ENCODE results near the gene RGL3. TPM values are rescaled to one million over a fixed set of nuclear protein-coding genes. Genes with fewer than 3 reads are reported as not detected.
"Not testable (repeated sequence)": the region's sequence is repeated elsewhere in the genome, so short reads cannot be mapped to it uniquely, and the experiment has no call there.

The RGL3 gene
- polyA plus RNA-seq, 3 donors: 67.6 to 137 (median 119) TPM

DNA sequence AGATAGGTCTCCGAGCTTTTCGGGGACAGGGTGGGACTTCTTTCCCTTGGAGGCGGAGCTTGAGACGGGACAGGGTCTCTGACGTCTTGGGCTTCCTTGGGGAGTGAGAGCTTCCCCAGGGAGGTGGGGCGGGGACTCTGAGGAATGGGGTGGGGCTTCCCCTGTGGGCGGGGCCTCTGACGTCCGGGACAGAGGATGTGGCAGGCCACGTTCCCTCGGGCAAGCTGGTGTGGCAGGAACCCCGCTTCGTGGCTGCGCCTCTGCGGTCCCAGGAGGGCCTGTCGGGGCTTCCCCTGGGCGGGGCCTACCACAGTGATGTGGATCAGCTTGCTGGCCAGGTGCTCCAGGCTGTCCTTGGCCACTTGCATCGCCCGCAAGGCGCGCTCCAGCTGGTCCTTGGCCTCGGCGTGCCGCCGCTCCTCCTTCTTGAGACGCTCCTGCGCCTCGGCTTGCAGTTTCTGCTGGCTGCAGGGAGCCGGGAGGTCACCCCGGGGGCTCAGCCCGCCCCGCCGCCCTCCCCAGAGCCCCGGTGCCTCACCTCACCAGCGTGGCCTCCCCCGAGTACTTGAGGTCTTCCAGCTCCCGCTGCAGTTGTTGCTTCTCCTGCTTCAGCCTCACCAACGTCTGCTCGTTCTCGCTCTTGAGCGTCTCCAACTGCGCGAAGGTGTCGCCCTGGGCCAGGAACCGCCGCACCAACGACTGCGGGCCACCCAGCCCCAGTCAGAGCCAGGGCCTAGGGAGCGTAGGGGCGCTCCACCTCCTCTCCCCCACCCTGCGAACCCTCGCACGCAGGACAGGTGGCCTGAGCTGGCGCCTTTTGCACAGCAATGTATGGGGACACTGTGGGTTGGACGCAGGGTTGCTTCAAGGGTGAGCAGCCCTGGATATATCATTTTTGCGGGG, 3.3 kb upstream of the RGL3 start:
- DNase-seq: no peak

DNA sequence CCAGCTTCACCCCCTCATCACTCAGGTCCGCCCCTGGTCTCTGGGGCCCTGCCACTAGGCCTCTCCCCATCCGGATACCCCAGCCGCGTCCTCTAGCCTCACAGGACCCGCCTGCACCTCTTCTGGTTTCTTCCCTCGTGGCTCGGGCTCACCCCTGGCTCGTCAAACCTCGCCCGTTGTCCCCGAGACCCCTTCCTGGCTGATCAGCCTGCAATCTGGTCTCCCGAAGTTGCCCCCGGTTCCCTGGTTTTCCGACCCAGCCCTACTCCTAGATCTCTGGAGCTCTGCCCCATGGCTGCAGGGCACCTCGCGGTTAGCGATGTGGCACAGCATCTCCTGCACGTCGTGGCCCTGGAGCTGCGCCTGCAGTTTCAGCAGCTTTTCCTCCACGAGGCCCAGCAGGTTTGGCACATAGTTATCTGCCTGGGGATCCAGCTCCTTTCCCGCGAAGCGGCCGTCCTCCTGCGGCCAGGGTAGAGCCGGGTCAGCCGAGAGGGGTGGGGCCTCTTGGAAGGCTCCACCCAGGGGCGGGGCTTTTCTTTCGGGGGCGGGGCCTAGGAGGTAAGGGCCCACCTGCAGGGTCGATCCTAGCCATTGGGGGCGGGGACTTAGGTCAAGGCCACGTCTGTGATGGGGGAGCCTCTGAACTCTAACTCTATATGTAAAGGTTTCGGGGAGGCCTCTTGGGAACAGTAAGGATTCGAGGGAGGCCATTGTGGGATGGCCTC, 2.4 kb upstream of the RGL3 start:
- DNase-seq: no peak

DNA sequence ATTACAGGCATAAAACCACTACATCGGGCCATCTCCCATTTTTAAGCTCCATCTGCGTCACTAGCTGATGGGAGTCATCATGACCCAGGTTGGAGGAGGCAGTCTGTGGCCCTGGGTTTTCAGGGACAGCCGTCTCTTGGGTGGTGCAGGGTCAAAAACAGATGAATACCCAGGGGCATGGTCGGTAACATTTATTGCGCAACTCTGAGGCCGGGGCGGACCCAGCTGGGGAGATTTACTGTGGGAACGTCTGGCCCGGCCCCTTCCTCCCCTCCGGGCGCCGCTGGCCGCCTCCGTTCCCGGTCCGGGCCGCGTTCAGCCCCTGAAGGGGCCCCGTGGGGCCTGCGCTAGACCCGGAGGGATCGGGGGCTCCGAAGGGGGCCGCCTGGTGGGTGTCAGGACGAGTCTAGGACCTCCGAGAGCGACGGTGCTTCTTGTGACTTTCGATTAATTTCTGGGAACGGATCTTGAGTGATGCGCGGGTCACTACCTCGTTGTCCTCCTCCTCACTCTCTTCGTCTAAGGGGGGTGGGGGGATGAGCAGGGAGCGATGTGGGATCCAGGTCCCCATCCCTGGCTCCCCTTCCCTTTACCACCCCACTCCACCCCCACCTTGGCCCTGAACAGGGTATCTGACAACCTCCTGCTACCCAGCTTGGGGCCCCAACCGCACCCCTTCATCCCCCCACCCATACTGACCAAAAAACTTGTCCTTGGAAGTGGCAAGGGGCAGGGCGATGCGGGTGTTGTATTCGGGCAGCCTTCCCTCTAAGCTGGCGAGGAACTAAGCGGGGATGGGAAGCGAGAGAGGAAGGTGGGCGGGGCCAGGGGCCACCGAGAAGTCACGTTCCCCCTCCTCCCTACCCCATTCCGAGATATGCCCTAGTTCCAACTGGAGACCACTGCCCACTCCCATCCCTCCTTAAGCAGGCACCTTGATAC, 1.6 kb upstream of the RGL3 start:
- no peak for DNase-seq

DNA sequence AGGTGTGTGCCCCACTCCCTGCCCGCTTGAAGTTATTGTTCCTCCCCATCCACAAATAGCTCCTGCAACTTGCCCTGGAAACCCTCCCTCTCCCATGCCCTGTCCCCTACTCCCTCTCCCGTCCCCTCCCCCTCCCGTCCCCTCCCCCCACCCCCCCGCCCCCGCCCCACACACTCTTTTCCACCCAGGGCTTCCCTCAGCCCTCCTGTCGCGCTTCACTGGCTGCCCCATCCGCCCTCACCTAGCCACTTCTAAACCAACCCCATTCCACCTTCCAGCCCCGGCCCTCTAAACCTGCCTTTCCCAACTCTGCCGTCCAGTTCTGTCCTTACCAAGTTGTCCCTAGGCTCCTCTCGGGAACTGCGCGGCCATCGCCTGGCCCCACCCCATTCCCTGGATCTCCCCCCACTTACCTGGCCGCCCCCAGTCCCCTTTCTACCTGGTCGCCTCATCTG, 993 bp downstream of the RGL3 start:
- no peak for DNase-seq

DNA sequence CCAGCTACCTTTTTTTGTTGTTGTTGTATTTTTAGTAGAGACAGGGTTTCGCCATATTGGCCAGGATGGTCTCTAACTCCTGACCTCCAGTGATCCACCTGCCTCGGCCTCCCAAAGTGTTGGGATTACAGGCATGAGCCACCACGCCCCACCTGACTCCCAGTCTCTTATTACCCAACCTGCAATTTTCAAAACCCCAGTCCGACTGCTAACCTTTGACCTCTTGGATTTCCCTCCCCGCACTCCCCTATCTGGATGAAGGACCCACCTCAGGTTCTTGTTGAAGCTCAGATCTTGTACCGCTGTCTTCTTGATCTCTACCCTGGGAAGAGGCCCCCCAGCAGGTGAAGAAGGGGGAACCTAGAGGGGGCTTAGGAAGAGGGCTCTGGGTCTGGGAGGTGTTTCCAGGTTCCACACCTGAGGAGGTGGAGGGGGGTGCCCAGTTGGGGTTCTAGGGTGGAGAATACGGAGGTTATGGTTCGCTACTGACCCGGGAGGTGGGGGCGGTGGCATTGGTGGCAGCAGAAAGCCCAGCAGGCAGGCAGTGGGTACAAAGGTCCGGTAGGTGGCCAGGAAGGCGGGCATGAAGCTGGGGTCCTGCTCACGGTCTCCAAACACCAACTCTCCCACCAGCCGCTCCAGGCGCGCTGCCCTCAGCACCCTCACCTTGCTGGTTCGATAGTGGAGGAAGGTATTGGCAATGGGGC, 2.6 kb downstream of the RGL3 start:
- DNase-seq: no peak

DNA sequence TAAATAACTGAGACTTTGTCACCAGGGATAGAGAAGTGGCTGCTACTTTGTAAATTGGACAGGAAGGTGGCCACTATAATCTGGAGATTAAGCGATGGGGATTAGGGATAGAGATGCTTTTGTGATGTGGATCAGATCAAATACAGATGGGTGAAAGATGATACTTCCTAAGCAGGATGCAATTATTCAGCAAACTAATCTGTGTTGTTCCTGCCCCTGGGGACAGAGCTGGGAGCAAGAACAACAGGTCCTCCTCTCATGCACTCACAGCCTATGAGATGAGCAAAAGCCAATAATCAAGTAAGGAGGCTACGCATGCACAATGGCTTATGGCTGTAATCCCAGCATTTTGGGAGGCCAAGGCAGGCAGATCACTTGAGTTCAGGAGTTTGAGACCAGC, 4.6 kb downstream of the RGL3 start:
- no peak for DNase-seq

DNA sequence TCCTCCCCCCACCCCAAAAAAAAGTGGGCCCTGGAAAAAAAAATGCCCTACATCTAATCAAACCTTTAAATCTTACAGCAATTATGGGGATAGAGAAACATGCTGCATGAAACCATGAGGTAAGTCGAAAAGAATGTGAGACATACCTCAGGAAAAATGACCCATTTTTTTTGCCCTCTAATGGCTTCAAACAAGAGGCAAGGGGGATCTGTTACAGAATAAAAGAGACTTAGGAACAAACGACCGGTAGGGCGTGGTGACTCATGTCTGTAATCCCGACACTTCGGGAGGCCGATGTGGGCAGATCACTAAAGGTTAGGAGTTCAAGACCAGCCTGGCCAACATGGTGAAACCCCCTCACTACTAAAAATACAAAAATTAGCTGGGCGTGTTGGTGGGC, 8.4 kb downstream of the RGL3 start:
- DNase-seq: no peak

DNA sequence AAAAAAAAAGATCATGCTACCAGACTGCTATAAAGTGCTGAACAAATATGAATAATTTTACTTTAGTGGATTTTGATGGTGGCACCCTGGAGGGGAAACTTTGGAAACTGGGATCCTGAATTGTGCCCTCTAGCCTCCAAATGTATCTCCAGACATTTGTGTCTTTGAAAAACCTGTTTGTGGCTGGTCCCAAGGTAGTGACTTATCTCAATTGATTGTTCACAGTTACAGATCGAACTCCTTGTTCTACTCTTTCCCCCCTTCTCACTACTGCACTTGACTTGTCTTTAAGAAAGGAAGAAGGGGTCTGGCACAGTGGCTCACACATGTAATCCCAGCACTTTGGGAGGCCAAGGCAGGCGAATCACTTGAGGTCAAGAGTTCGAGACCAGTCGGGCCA, 10.5 kb downstream of the RGL3 start:
- DNase-seq: no peak

DNA sequence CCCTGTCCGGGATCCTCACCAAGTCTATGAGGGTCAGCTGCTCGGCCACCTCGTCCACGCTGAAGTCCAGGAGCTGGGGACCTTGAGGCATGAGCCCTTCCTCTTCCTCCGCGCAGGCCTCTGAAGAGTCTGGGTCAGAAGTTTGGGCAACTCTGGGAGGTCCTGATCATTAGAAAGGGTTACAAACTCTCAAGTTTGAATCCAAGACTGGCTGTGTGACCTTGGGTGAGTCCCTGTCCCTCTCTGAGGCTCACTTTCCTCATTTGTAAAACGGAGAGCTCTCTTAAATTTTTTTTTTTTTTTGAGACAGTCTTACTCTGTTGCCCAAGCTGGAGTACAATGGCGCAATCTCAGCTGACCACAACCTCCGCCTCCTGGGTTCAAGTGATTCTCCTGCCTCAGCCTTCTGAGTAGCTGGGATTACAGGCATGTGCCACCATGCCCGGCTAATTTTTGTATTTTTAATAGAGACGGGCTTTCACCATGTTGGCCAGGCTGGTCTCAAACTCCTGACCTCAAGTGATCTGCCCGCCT, 12.3 kb downstream of the RGL3 start:
- DNase-seq: not testable (repeated sequence)

DNA sequence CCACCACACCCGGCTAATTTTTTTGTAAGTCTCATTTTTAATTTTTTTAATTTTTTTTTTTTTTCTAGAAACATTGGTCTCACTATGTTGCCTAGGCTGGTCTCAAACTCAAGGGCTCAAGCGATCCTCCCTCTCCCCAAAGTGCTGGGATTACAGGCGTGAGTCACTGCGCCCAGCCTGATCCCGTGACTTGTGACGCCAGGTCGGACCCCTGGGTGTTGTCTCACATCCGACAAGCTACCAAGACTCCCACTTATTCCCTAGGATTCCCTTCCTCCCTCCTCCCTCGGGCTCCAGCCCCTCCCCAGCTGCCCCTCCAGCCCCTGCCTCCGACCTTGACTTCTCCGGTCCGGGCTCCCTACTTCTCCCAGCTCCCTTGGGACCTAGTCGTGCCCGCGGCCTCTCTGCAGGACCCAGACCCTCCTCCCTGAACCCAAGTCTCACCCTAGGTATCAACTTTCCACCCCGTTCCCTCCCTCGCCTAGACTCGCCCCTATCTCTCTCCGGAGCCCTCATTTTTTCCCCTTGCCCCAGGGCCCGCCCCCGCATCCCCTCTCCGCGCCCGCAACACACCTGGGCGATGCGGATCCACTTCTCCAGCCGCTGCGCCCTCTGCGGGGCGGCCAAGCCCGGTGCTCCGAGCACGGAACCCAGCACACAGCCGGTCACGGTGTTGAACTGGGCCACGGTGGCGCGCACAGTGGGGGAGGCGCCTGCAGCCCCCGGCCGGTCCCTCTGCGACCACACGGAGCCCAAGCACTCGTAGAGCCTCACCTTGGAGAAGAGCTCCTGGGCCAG, 13.1 kb downstream of the RGL3 start:
- no peak for DNase-seq

DNA sequence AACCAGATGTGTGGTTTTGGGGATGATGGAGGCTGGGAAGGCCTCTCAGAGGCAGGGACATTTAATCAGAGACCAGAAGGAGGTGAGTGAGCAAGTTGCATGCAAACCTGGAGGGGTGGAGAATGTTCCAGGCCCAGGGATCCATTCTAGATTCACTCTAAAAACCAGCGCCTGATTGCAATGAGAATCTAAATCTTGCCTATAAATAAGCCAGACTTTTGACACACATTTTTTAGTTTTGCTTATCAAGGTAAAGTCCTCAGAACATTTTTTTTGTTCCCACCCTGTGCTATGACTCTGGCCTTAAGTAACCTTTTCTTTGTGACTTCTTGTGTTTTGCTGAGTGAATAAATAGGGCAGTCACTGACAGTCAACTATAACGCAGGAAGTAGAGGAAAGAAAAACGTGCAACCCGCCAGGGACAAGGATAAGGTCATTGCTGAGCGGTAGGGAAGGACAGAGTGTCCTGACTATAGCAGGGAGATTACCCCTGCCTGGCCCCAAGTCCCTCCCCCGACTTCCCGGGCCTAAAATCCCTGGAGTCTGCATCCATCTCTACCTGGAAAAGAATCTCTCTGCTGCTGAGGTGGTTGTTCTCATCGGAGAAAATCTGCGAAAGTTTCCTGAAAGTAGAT, 14.4 kb downstream of the RGL3 start:
- no peak for DNase-seq

DNA sequence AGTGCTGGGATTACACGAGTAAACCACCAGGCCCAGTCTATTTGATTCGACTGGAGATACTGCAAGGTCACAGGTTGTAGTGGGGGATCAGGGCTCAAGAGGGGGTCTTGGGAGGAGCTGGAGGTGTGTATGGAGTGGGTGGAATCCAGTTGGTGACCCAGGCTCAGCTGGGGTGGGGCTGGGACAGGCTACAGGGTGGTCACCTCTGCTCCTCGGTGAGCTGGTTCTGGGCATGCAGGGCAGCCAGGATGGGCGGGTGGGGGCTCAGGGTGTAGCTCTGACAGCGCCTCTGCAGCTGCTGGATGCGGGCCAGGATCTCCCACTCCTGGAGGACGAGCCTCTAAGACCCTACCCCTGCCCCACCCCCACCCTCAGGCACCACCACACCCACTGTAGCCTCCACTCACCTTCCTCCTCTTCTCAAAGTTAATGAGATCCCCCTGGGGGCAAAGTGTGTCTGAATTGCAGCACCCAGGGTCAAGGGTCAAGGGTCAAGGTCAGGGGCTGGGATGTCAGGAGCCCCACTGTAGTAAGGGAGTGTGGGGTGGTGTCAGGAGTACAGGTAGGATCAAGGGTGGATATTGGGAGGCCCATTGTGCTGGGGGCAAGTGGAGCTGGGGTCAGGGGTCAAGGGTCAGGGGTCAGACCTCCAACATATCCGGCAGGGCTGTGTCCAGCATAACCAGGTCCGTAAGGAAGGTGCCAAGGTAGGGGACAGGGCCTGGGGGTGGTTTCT, 17.1 kb downstream of the RGL3 start:
- DNase-seq: no peak

DNA sequence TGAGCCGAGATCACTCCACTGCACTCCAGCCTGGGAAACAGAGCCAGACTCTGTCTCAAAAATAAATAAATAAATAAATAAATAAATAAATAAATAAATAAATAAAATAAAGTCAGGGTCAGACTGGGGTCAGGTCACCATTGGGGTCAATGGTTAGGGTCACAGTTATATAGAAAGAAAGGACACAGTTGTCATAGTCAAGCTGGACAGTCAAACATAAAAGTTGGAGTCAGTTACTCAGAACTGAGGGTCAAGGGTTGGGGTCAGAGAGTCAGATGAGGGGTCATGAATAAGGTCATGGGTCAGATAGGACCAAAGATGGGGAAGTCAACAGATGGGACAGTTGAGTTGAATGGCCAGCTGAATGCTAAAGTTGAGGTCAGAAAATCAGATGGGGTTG, 18.3 kb downstream of the RGL3 start:
- DNase-seq: no peak

DNA sequence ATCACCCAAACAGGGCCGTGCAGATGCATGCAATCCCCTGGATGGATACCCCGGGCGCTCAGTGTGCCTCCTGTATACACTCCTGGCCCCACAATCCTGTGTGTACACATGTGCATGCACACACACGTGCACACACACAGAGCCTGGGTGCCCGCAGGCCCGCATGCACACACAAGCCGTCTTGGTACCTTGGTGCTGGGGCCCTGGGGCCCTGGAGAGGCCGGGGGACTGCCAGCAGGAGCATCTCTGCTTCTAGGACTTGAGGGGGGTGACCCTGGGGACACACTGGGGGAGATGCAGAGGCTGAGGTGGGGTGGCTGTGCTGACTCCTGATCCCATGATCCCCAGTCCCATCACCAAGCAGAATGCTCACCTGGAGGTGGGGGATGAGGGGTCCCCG, 19.4 kb downstream of the RGL3 start:
- no peak for DNase-seq

DNA sequence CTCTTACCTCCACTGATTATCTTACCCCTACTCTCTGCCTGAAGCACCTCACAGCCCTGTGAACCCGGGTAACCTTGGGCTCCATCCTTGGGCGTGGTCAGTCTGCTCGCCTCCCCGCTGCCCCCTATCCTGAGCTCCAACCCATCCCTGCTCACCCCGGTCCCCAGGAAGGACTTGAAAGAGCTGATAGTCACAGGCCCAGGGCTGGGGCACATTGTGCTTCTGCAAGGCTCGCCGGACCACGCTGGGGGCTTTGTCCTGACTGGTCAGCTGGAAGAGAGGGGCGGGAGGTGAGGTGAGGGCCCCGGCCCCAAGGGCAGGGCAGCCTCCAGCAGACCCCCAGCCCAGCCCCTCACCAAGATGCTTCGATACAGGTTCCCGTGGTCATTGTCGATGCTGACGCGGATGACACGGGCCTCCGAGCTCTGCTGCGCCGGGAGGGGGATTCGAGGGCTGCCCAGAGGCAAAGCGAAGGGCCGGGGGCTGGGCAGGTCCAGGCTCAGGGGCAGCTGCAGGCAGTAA, 22.0 kb downstream of the RGL3 start:
- DNase-seq: no peak

DNA sequence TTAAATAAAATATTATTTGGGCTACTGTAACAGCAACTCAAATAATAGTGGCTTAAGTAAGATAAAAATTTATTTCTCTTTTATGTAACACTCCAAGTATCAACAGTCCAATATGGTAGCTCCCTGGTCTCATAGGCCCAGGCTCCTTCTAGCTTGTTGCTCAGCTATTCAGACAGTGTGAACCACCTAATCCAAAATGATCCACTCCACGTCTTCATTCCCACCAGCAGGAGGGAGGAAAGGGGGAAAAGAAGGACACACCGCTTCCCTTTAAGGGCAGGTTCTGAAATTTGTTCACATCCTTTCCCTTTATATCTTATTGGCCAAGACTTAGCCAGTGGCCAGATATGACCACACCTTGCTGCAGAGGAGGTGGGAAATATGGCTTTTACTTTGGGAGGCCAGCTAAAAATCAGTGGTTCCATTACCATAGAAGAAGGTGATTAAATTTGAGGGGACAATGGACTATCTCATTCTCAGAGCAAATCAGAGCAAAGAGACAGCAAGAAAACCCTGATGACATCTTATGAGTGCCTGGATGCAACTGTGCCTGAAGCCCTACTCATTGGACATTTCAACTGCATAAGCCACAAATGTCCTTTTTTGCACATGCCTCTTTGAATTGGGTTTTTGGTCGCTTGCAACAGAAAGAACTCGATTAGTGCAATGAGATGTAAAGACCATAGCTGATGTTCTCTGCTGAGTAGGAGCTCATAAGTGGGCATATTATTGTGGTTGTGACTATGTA, 28.0 kb downstream of the RGL3 start:
- no peak for DNase-seq

DNA sequence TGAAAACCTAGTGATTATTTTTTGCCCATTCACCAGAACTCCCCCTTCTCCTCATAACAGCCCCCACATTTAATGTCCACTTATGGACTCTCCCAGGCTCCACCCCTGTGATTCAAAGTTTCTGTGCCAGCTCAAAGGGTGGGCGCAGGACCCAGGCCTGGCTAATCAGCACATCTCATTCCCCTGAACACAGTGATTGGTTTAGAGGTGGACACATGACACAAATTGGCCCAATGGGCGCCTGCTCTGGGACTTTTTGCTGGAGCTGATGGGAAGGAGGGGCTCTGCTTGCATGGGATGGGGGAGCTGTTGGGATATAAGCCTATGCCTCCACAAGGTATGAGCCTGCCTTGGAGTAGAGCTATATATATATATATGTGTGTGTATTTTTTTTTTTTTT, 28.8 kb downstream of the RGL3 start:
- no peak for DNase-seq

All from renal pelvis (tissue), 4 donors.